Parathyroid adenoma (tissue), 2 donors: ENCODE results near the gene MYL5.
A peak's percentile ranks its signal among the peaks of the same experiment; 100 is the strongest.

Source experiments
- H2AFZ ChIP-seq: fragments of 300-600 bp; sonication (generic); one replicate; pipeline ENCODE4 v1.7.0; 2017; ENCODE audit warnings: antibody characterized with exemption, mild to moderate bottlenecking
- H3K27ac ChIP-seq: fragments of 300-600 bp; sonication (generic); one replicate; pipeline ENCODE4 v1.7.0; 2017
- H3K27me3 ChIP-seq: fragments of 300-600 bp; sonication (generic); one replicate; pipeline ENCODE4 v1.7.0; 2017; ENCODE audit warnings: low read length; ENCODE audit not compliant: control insufficient read depth, insufficient read depth
- H3K36me3 ChIP-seq: fragments of 300-600 bp; sonication (generic); one replicate; pipeline ENCODE4 v1.7.0; 2017; ENCODE audit warnings: low read length; ENCODE audit not compliant: control insufficient read depth, insufficient read depth
- H3K4me1 ChIP-seq: fragments of 300-600 bp; sonication (generic); one replicate; pipeline ENCODE4 v1.7.0; 2017; ENCODE audit warnings: control low read depth
- H3K4me2 ChIP-seq: fragments of 300-600 bp; sonication (generic); one replicate; pipeline ENCODE4 v1.7.0; 2017; ENCODE audit warnings: low read length
- H3K4me3 ChIP-seq: fragments of 300-600 bp; sonication (generic); one replicate; pipeline ENCODE4 v1.7.0; 2017; ENCODE audit warnings: low read depth, low read length
- H3K79me2 ChIP-seq: fragments of 300-600 bp; sonication (generic); one replicate; pipeline ENCODE4 v1.7.0; 2017; ENCODE audit warnings: control low read depth
- H3K9ac ChIP-seq: fragments of 300-600 bp; sonication (generic); one replicate; pipeline ENCODE4 v1.7.0; 2017; ENCODE audit warnings: mild to moderate bottlenecking
- H3K9me3 ChIP-seq: fragments of 300-600 bp; sonication (generic); one replicate; pipeline ENCODE4 v1.7.0; 2017; ENCODE audit warnings: low read length; ENCODE audit not compliant: control insufficient read depth
- CTCF ChIP-seq: fragments of 300-600 bp; sonication (generic); IDR thresholded peaks from one replicate; pipeline ENCODE4 v1.7.0; 2017; ENCODE audit warnings: antibody characterized with exemption, mild to moderate bottlenecking
- donor health status: primary hyperparathyroidism.

Gene MYL5

GRCh38 chr4:674172-675035 lies at the start of gene MYL5, which contains the start of gene ATP5ME:
Gene MYL5 (plus strand): TSS chr4:674542. CDS start chr4:678027, 3,485 bp downstream.
Gene ATP5ME (minus strand): TSS chr4:674276. CDS start chr4:674247, 29 bp downstream.
- peak; percentile 74 for TF ChIP-seq CTCF
- Histone ChIP-seq H3K4me1 (peaks cover 5% of the 10 kb centered on the region), H3K27me3 (no peaks in the 10 kb centered on the region), H3K4me3 (peak within 1 kb of the TSS; percentile 95), H3K9me3 (no peaks in the 10 kb centered on the region), H3K79me2 (no peaks in the 10 kb centered on the region), H2AFZ (peak within 1 kb of the TSS; percentile 90), H3K9ac (peak within 1 kb of the TSS; percentile 98), H3K27ac (peak within 1 kb of the TSS; percentile 91), H3K36me3 (no peaks in the 10 kb centered on the region), H3K4me2 (peak within 1 kb of the TSS; percentile 93)

GRCh38 chr4:624705-625590 lies 49.4 kb upstream of the MYL5 start, which contains the start of gene PDE6B:
Gene PDE6B (plus strand): TSS chr4:625573. CDS start chr4:625627, 54 bp downstream.
- H3K4me2 ChIP-seq = no peak within 1 kb of the TSS
- no peak within 1 kb of the TSS for H2AFZ ChIP-seq
- H3K9me3 ChIP-seq = no peaks in the 10 kb centered on the region
- H3K36me3 ChIP-seq = no peaks in the 10 kb centered on the region
- no peaks in the 10 kb centered on the region for H3K4me1 ChIP-seq
- H3K79me2 ChIP-seq = no peaks in the 10 kb centered on the region
- no peak for TF ChIP-seq CTCF
- H3K27ac ChIP-seq = no peak within 1 kb of the TSS
- H3K27me3 ChIP-seq = no peaks in the 10 kb centered on the region
- H3K9ac ChIP-seq = no peak within 1 kb of the TSS
- H3K4me3 ChIP-seq = no peak within 1 kb of the TSS

- Histone ChIP-seq H3K9ac (no peak overlapping the region), H3K4me3 (no peak overlapping the region), H3K27ac (no peak overlapping the region), H3K4me2 (no peak overlapping the region), H3K27me3 (no peaks in the 10 kb centered on the region), H3K79me2 (no peaks in the 10 kb centered on the region), H3K4me1 (no peaks in the 10 kb centered on the region), H3K36me3 (no peaks in the 10 kb centered on the region), H2AFZ (no peak overlapping the region), H3K9me3 (no peaks in the 10 kb centered on the region)
- no peak for TF ChIP-seq CTCF
Observed at GRCh38 chr4:625631-626161, 48.6 kb upstream of the MYL5 start.

- H3K4me2 ChIP-seq = no peak overlapping the region
- no peaks in the 10 kb centered on the region for H3K36me3 ChIP-seq
- H3K27me3 ChIP-seq = no peaks in the 10 kb centered on the region
Observed at GRCh38 chr4:626201-627091, 47.9 kb upstream of the MYL5 start.

More at GRCh38 chr4:626201-627091, 47.9 kb upstream of the MYL5 start:
- Histone ChIP-seq H3K4me3 (no peak overlapping the region), H3K9me3 (no peaks in the 10 kb centered on the region), H3K9ac (no peak overlapping the region), H2AFZ (no peak overlapping the region), H3K4me1 (no peaks in the 10 kb centered on the region), H3K27ac (no peak overlapping the region), H3K79me2 (no peaks in the 10 kb centered on the region)
- TF ChIP-seq CTCF = no peak
